Loucy (cell line): ENCODE results near the gene SLC6A13.

Experiments used
- CTCF ChIP-seq: fragments of 200-600 bp; sonication (generic); conservative IDR thresholded peaks from 2 replicates; pipeline ENCODE4 v1.5.1; 2014; ENCODE audit warnings: mild to moderate bottlenecking, antibody characterized with exemption, low read length
- EZH2phosphoT487 ChIP-seq: fragments of 200-600 bp; IDR thresholded peaks from 2 replicates; pipeline ENCODE4 v1.6.1; 2018; ENCODE audit warnings: antibody characterized with exemption, mild to moderate bottlenecking, moderate library complexity, borderline replicate concordance

GRCh38 chr12:174596-174995 is 88.0 kb downstream of the SLC6A13 start:
- TF ChIP-seq CTCF = no peak
- no peak for TF ChIP-seq EZH2phosphoT487
